Measurements from ENCODE around the gene NUP98. TPM values are rescaled to one million over a fixed set of nuclear protein-coding genes. Genes with fewer than 3 reads are reported as not detected.

NUP98 gene
- total and polyA plus RNA-seq, 10 of the 15 experiments (the other 5 are each of a cell fraction or from before 2014, with no cell fraction given) = 21.7 to 108 (median 78.9) TPM

DNA sequence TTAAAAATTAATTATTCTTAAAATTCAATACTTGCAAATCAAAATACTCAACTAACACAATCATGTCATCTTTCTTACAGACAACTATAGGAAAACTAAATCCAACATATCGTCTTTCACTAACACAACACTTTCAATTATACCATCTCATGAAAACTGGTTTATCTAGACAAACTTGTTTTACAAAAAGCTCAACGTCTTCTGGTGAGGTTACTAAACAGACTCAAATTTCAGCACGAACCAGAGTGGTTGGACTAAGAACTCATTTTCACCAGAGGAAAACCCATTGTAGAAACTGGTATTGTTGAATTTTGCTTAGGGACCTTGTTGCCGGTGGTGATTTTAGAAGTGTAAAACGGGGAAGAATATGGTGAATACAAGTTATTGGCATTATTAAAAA, 52.2 kb downstream of the NUP98 start:
- H3K4me3 ChIP-seq = no peak overlapping the region
- FAIRE-seq (no peak), ATAC-seq (no peak), DNase-seq (ENCODE audit: low read depth, low spot score) (no peak)
- 82% methylated on average over 5 of the region's 5 CpGs for whole genome bisulfite sequencing (ENCODE audit: insufficient coverage, insufficient replicate concordance, low lambda C conversion rate, missing lambda C conversion rate)
- no peaks in the 10 kb centered on the region for H4K20me1 ChIP-seq (ENCODE audit: control insufficient read depth, insufficient read depth)
- no peak overlapping the region for H3K4me2 ChIP-seq (ENCODE audit: control insufficient read depth, insufficient read depth)
- H3K36me3 ChIP-seq (ENCODE audit: control insufficient read depth in 2 of 2, insufficient read depth in 2 of 2, low read length in 1 of 2) = peaks cover 5 to 18% of the 10 kb centered on the region in 2 experiments
- ChIA-PET RAD21 (ENCODE audit: unreplicated experiment) (no interaction called here), SMC1A (ENCODE audit: uncharacterized antibody, unreplicated experiment) (no interaction called here), CTCF (interaction anchor here (2.0 kb wide), 1 partner anchor 327 kb away, joined by 10 read pairs; no protein-coding TSS in a partner anchor), POLR2A (no interaction called here)
- BruUV-seq (replicated peaks) = no TSS peak
- no peak overlapping the region for H2AFZ ChIP-seq (ENCODE audit: control insufficient read depth, low read depth, low read length)
- no peak overlapping the region for H3K27ac ChIP-seq (ENCODE audit: control insufficient read depth, insufficient read depth)
- no peaks in the 10 kb centered on the region for H3K79me2 ChIP-seq (ENCODE audit: control insufficient read depth, insufficient read depth, low read length)
- H3K27me3 ChIP-seq (replicated peaks in 1 of 2; ENCODE audit: control insufficient read depth in 2 of 2, insufficient read depth in 2 of 2, low read length in 1 of 2) = no peaks in the 10 kb centered on the region
- in situ Hi-C loops (cut with MboI) = no loop called here
- intact Hi-C loops (cut with micrococcal nuclease; ENCODE audit: unreplicated experiment) = no loop called here
- TF ChIP-seq CREB1 (IDR thresholded peaks at IDR 0.05; ENCODE audit: low read depth) = no peak
- H3K9me3 ChIP-seq (replicated peaks; ENCODE audit: control insufficient read depth, insufficient read depth, low read length) = no peaks in the 10 kb centered on the region
- no peaks in the 10 kb centered on the region for H3K4me1 ChIP-seq (ENCODE audit: control insufficient read depth, insufficient read depth, low read length)
- no peak overlapping the region for H3K9ac ChIP-seq (ENCODE audit: control insufficient read depth, insufficient read depth, low read length)

DNA sequence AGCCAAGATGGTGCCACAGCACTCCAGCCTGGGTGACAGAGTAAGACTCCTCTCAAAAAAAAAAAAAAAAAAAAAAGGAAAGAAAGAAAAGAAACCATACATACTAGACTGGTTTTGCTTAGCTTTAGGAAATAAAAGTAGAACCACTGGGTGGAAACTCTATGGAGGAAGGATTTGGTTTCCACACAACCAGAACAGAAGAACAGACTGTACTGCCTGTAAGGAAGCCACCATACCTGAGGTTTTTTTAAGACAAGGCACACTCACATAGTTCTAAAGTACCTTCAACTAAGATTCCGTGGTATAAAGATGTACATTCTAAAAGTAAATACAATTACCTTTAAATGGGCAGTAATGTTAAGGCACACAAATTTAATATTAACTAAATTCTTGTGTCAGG, 58.6 kb downstream of the NUP98 start:
- no peak for ATAC-seq
- H3K27me3 ChIP-seq (replicated peaks in 1 of 2; ENCODE audit: control insufficient read depth in 2 of 2, insufficient read depth in 2 of 2, low read length in 1 of 2) = no peaks in the 10 kb centered on the region
- in situ Hi-C loops (cut with MboI) = no loop called here
- no TSS peak for BruUV-seq (replicated peaks)
- FAIRE-seq = no peak
- no peak overlapping the region for H3K4me3 ChIP-seq
- POLR2A ChIA-PET = interaction anchor here (0.6 kb wide), 1 partner anchor 119 kb away, joined by 3 read pairs; no protein-coding TSS in a partner anchor
- no peak overlapping the region for H3K27ac ChIP-seq (ENCODE audit: control insufficient read depth, insufficient read depth)
- RAD21 ChIA-PET (ENCODE audit: unreplicated experiment) = interaction anchor here (0.6 to 0.7 kb wide), 2 partner anchors 69 to 369 kb away, joined by 4 to 5 read pairs; no protein-coding TSS in a partner anchor
- no peaks in the 10 kb centered on the region for H3K9me3 ChIP-seq (replicated peaks; ENCODE audit: control insufficient read depth, insufficient read depth, low read length)
- no peaks in the 10 kb centered on the region for H4K20me1 ChIP-seq (ENCODE audit: control insufficient read depth, insufficient read depth)
- DNase-seq (ENCODE audit: low read depth, low spot score) = no peak
- 90% methylated on average over 1 of the region's 1 CpG for WGBS (ENCODE audit: insufficient coverage, insufficient replicate concordance, low lambda C conversion rate, missing lambda C conversion rate)
- CTCF ChIA-PET = interaction anchor here (1.8 kb wide), 1 partner anchor 70 kb away, joined by 5 read pairs; the partner anchor contains the start of gene PGAP2
- H3K4me1 ChIP-seq (ENCODE audit: control insufficient read depth, insufficient read depth, low read length) = no peaks in the 10 kb centered on the region
- no peak overlapping the region for H2AFZ ChIP-seq (ENCODE audit: control insufficient read depth, low read depth, low read length)
- intact Hi-C loops (cut with micrococcal nuclease; ENCODE audit: unreplicated experiment) = no loop called here
- no peak overlapping the region for H3K4me2 ChIP-seq (ENCODE audit: control insufficient read depth, insufficient read depth)
- no peak overlapping the region for H3K9ac ChIP-seq (ENCODE audit: control insufficient read depth, insufficient read depth, low read length)
- no peaks in the 10 kb centered on the region for H3K79me2 ChIP-seq (ENCODE audit: control insufficient read depth, insufficient read depth, low read length)
- H3K36me3 ChIP-seq (ENCODE audit: control insufficient read depth in 2 of 2, insufficient read depth in 2 of 2, low read length in 1 of 2) = peaks cover 3 to 23% of the 10 kb centered on the region in 2 experiments; a peak in 3 of 4 replicates
- SMC1A ChIA-PET (ENCODE audit: uncharacterized antibody, unreplicated experiment) = interaction anchor here (1.4 to 1.5 kb wide), 2 partner anchors 13 to 70 kb away, joined by 4 to 6 read pairs; partner anchors contain the start of gene PGAP2
- TF ChIP-seq SIX5 (IDR thresholded peaks at IDR 0.05; ENCODE audit: low read depth, low read length, severe bottlenecking) (no peak), MXI1 (IDR thresholded peaks at IDR 0.05; ENCODE audit: low read depth, low read length) (no peak), EP300 (IDR thresholded peaks at IDR 0.05; ENCODE audit: borderline replicate concordance in 1 of 2, control insufficient read depth in 1 of 2, low read depth in 2 of 2, low read length in 2 of 2) (no peak), SREBF2 (IDR thresholded peaks at IDR 0.05; ENCODE audit: low read length) (no peak), BMI1 (IDR thresholded peaks at IDR 0.05; ENCODE audit: borderline replicate concordance) (no peak), CUX1 (IDR thresholded peaks at IDR 0.05; ENCODE audit: insufficient replicate concordance, low read depth, low read length) (no peak)
- TF ChIP-seq, protein P1, sequence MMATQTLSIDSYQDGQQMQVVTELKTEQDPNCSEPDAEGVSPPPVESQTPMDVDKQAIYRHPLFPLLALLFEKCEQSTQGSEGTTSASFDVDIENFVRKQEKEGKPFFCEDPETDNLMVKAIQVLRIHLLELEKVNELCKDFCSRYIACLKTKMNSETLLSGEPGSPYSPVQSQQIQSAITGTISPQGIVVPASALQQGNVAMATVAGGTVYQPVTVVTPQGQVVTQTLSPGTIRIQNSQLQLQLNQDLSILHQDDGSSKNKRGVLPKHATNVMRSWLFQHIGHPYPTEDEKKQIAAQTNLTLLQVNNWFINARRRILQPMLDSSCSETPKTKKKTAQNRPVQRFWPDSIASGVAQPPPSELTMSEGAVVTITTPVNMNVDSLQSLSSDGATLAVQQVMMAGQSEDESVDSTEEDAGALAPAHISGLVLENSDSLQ (IDR thresholded peaks at IDR 0.05) = no peak

All from GM12878 (cell line).